Esophagus muscularis mucosa (tissue), 4 donors: ENCODE results near the gene COL4A5. TPM values are rescaled to one million over a fixed set of nuclear protein-coding genes. Genes with fewer than 3 reads are reported as not detected.

Source experiments
- DNase-seq: peaks from one replicate; pipeline ENCODE4 v3.0.0-alpha.2; 2017; ENCODE audit errors: extremely low spot score
- H3K27ac ChIP-seq, 4 donors: fragments of 200-600 bp; sonication (generic); replicated peaks in 1 of 4; 1 replicate in 3 of 4; 2 replicates in 1 of 4; pipeline ENCODE4 v1.5.1; 2016 to 2019; ENCODE audit warnings: mild to moderate bottlenecking in 1 of 4
- H3K27me3 ChIP-seq, 4 donors: fragments of 200-600 bp; sonication (generic); one replicate each; pipeline versions ENCODE4 v1.5.1 to v1.6.0; 2016 to 2019
- H3K36me3 ChIP-seq, 4 donors: fragments of 200-600 bp; sonication (generic); one replicate each; pipeline ENCODE4 v1.5.1; 2016 to 2019
- H3K4me1 ChIP-seq, 4 donors: fragments of 200-600 bp; sonication (generic); one replicate each; pipeline ENCODE4 v1.5.1; 2016 to 2019
- H3K4me3 ChIP-seq, 4 donors: fragments of 200-600 bp; sonication (generic); 1 replicate in 2 of 4; 2 replicates in 2 of 4; pipeline ENCODE4 v1.5.1; 2016 to 2019; ENCODE audit warnings: mild to moderate bottlenecking in 4 of 4, moderate library complexity in 1 of 4
- H3K9me3 ChIP-seq, 4 donors: fragments of 200-600 bp; sonication (generic); 1 replicate in 3 of 4; 2 replicates in 1 of 4; pipeline ENCODE4 v1.5.1; 2016 to 2019
- CTCF ChIP-seq, 3 experiments: fragments of 200-600 bp in 2 of 3; fragments of 450-650 bp in 1 of 3; sonication (generic) in 2 of 3; IDR thresholded peaks; one replicate each; pipeline ENCODE4 v1.5.1; 2017 to 2019; ENCODE audit warnings: antibody characterized with exemption in 3 of 3, mild to moderate bottlenecking in 2 of 3, moderate library complexity in 1 of 3
- EP300 ChIP-seq: sonication (generic); formaldehyde crosslinking; IDR thresholded peaks from one replicate; pipeline ENCODE4 v1.6.1; 2017; ENCODE audit warnings: antibody characterized with exemption
- POLR2A ChIP-seq: fragments of 450-650 bp; IDR thresholded peaks from one replicate; pipeline ENCODE4 v1.6.1; 2017; ENCODE audit warnings: antibody characterized with exemption, moderate library complexity, mild to moderate bottlenecking, low read depth
- POLR2AphosphoS5 ChIP-seq, 2 donors: sonication (generic); formaldehyde crosslinking; IDR thresholded peaks; one replicate each; pipeline ENCODE4 v1.6.1; 2017; ENCODE audit warnings: antibody characterized with exemption in 2 of 2
- WGBS: methylation state at CpG from one replicate; pipeline ENCODE4 v1.1.5; 2018; 5-methylcytosine and 5-hydroxymethylcytosine counted together
- intact Hi-C: fragments of 100-400 bp; cut with DNase I; formaldehyde crosslinking; loops from one replicate; pipeline ENCODE4 v1.15.1; 2023
- total RNA-seq, 4 donors: library from RNA; depleted of rRNA; stranded (reverse); fragments of >200 nt; gene quantifications; one replicate each; pipeline versions ENCODE4 v1.1.0 to v1.2.1, GENCODE V29; 2016

COL4A5 gene
- total RNA-seq, 4 donors from 2014 or later, result 187 to 241 (median 204) TPM

- Histone ChIP-seq H3K36me3 (no peaks in the 10 kb centered on the region), H3K27me3 (no peaks in the 10 kb centered on the region), H3K4me3 (peak overlapping the region; percentile 17 to 65 (median 58)), H3K4me1 (no peaks in the 10 kb centered on the region), H3K9me3 (no peaks in the 10 kb centered on the region), H3K27ac (peak overlapping the region in 1 of 4 donors; percentile 80)
- TF ChIP-seq EP300 (no peak), CTCF (IDR thresholded peaks at IDR 0.05) (no peak), POLR2AphosphoS5 (IDR thresholded peaks at IDR 0.05) (no peak), POLR2A (no peak)
- intact Hi-C loops, result loop anchor here (5.0 to 10.0 kb wide), 2 partner anchors 130 to 213 kb away; no protein-coding TSS in a partner anchor
- no peak for DNase-seq
- 72% methylated on average over 5 of the region's 5 CpGs for WGBS
These were observed 4.4 kb upstream of the COL4A5 start for GRCh38 chrX:108435261-108435660.

GRCh38 chrX:108437349-108438109 is 2.1 kb upstream of the COL4A5 start:
- Histone ChIP-seq H3K27me3 (no peaks in the 10 kb centered on the region), H3K4me1 (no peaks in the 10 kb centered on the region), H3K4me3 (peak overlapping the region; percentile 56 to 65 (median 59)), H3K36me3 (no peaks in the 10 kb centered on the region), H3K9me3 (no peaks in the 10 kb centered on the region), H3K27ac (peak overlapping the region; percentile 64 to 83 (median 80))
- WGBS, result 29% methylated on average over 17 of the region's 20 CpGs
- DNase-seq, result no peak
- TF ChIP-seq POLR2A (no peak), POLR2AphosphoS5 (IDR thresholded peaks at IDR 0.05) (peak in 1 of 2 donors; percentile 10)
- intact Hi-C loops, result loop anchor here (5.0 to 10.0 kb wide), 2 partner anchors 133 to 215 kb away; no protein-coding TSS in a partner anchor

- Histone ChIP-seq H3K9me3 (no peaks in the 10 kb centered on the region), H3K4me3 (peak within 1 kb of the TSS; percentile 56 to 65 (median 59)), H3K27ac (peak within 1 kb of the TSS; percentile 64 to 83 (median 80)), H3K4me1 (no peaks in the 10 kb centered on the region), H3K36me3 (no peaks in the 10 kb centered on the region), H3K27me3 (no peaks in the 10 kb centered on the region)
- intact Hi-C loops, result loop anchor here (5.0 to 10.0 kb wide), 2 partner anchors 133 to 216 kb away; no protein-coding TSS in a partner anchor
- WGBS, result 26% methylated on average over 14 of the region's 16 CpGs
- DNase-seq, result no peak
- TF ChIP-seq EP300 (no peak), POLR2AphosphoS5 (IDR thresholded peaks at IDR 0.05) (peak in 1 of 2 donors; percentile 25)
These were observed 1.5 kb upstream of the COL4A5 start, which contains the start of gene COL4A6 for GRCh38 chrX:108438110-108438623. COL4A6 (minus strand) TSS chrX:108438422; CDS start chrX:108438196, 226 bp downstream.

GRCh38 chrX:108439961-108440696 is 491 bp downstream of the COL4A5 start:
- TF ChIP-seq EP300, result no peak
- no peak for TF ChIP-seq CTCF (IDR thresholded peaks at IDR 0.05)
- TF ChIP-seq POLR2AphosphoS5 (IDR thresholded peaks at IDR 0.05), result no peak
- no peak for TF ChIP-seq POLR2A
- H3K4me3 ChIP-seq, result peak overlapping the region; percentile 56 to 65 (median 59)
- WGBS, result 14% methylated on average over 25 of the region's 25 CpGs
- intact Hi-C loops, result loop anchor here (5.0 to 10.0 kb wide), 2 partner anchors 135 to 218 kb away; no protein-coding TSS in a partner anchor
- peaks cover 0 to 8% (median 0%) of the 10 kb centered on the region in 4 donors for H3K4me1 ChIP-seq
- H3K9me3 ChIP-seq, result no peaks in the 10 kb centered on the region
- no peaks in the 10 kb centered on the region for H3K27me3 ChIP-seq
- no peaks in the 10 kb centered on the region for H3K36me3 ChIP-seq
- peak overlapping the region; percentile 64 to 83 (median 80) for H3K27ac ChIP-seq
- DNase-seq, result no peak

- H3K27ac ChIP-seq, result peak overlapping the region; percentile 64 to 83 (median 80)
- intact Hi-C loops, result no loop called here
- H3K4me1 ChIP-seq, result peaks cover 0 to 24% (median 2%) of the 10 kb centered on the region in 4 donors
- 28% methylated on average over 2 of the region's 2 CpGs for WGBS
- no peak for TF ChIP-seq POLR2A
- TF ChIP-seq CTCF (IDR thresholded peaks at IDR 0.05), result no peak
- TF ChIP-seq POLR2AphosphoS5 (IDR thresholded peaks at IDR 0.05), result no peak
- no peaks in the 10 kb centered on the region for H3K36me3 ChIP-seq
- H3K27me3 ChIP-seq, result no peaks in the 10 kb centered on the region
- no peak for DNase-seq
- H3K4me3 ChIP-seq, result peak overlapping the region; percentile 56 to 65 (median 59)
- H3K9me3 ChIP-seq, result no peaks in the 10 kb centered on the region
These were observed 3.3 kb downstream of the COL4A5 start for GRCh38 chrX:108442901-108443464.
